ENCODE measurements around the gene ZSWIM5. TPM values are rescaled to one million over a fixed set of nuclear protein-coding genes. Genes with fewer than 3 reads are reported as not detected.

The ZSWIM5 gene
- total RNA-seq, 1 donor from 2014 or later, result 23.6 TPM

DNA sequence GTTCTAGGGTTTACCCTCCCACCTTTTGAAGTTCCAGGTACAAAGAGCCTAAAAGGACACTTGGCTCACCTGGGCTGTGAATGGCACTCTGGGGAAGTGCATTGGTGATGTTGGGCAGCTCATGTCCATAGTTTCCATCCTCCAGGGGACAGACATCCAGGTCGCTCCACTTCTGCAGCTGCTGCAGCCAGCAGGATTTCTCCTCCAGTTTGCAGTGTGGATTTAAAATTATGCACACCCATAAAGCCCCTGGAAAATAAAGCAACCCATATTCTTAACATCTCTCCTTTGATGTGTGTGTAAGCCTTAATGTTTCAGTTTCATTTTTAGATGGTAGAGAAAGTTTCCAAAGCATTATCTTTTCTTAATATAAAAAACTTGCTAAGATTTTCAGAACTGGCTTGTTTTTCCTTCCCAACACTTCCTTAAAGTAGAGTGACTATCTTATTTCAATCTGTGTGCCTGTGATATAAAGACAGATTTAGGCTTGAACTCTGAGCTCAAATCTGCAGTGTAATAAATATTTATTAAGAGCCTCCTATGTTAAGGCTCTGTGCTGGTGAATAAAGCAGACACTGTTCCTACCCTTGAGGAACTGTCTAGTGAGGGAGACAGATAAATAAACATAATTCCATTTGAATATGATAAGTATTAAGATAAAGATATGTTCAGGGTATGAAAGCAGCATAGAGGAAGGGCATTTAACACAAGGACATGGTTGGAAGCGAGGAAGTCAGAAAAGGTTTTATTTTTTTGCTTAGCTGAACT lies 155.2 kb downstream of the ZSWIM5 start:
- Mint-ChIP-seq H3K27me3 (ENCODE audit: unreplicated experiment) (peaks cover 1% of the 10 kb centered on the region), H3K4me3 (ENCODE audit: unreplicated experiment) (no peak overlapping the region), H3K36me3 (ENCODE audit: unreplicated experiment) (no peaks in the 10 kb centered on the region), H3K27ac (ENCODE audit: unreplicated experiment) (no peak overlapping the region), H3K4me1 (ENCODE audit: low read depth, unreplicated experiment) (no peaks in the 10 kb centered on the region), H3K9me3 (ENCODE audit: unreplicated experiment) (no peaks in the 10 kb centered on the region)
- TF ChIP-seq, protein P1, sequence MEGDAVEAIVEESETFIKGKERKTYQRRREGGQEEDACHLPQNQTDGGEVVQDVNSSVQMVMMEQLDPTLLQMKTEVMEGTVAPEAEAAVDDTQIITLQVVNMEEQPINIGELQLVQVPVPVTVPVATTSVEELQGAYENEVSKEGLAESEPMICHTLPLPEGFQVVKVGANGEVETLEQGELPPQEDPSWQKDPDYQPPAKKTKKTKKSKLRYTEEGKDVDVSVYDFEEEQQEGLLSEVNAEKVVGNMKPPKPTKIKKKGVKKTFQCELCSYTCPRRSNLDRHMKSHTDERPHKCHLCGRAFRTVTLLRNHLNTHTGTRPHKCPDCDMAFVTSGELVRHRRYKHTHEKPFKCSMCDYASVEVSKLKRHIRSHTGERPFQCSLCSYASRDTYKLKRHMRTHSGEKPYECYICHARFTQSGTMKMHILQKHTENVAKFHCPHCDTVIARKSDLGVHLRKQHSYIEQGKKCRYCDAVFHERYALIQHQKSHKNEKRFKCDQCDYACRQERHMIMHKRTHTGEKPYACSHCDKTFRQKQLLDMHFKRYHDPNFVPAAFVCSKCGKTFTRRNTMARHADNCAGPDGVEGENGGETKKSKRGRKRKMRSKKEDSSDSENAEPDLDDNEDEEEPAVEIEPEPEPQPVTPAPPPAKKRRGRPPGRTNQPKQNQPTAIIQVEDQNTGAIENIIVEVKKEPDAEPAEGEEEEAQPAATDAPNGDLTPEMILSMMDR (IDR thresholded peaks at IDR 0.05; ENCODE audit: partially characterized antibody, unreplicated experiment), result no peak
- DNase-seq, result no peak

DNA sequence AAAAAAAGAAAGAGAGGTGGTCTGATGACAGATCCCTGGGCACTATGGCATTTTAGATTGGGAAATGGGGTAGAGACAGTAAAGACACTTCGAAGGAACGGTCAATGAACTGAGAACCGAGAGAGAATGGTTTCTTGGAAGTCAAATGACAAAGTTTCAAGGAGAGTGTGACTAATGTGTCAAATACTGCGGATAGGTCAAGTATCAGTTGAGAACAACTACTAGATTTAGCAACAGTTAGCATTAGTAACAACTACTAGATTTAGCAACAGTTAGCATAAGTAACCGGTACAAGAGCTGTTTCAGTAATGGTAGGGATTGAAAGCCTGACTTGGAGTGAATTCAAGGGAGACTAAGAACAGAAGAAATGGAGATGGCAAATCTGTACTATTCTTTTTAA lies 159.4 kb downstream of the ZSWIM5 start:
- H3K4me1 Mint-ChIP-seq (ENCODE audit: low read depth, unreplicated experiment), result no peaks in the 10 kb centered on the region

DNA sequence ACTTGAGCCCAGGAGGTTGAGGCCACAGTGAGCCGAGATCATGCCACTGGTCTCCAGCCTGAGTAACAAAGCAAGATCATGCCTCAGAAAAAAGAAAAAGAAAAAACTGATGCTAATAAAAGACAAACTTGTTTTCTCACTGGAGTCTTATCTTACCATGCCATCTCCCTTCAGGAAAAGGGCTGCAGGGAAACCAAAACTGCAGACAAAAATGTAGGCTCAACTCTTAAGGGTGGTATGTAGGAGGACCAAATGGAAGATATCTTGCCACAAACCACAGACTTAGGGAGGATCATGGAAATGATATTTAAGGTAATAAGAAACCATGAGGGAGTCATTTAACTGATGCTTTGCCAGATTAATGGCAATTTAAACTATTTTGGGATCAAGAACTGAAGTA lies 161.5 kb downstream of the ZSWIM5 start:
- no peak overlapping the region for H3K27ac Mint-ChIP-seq (ENCODE audit: unreplicated experiment)
- no peaks in the 10 kb centered on the region for H3K4me1 Mint-ChIP-seq (ENCODE audit: low read depth, unreplicated experiment)
- no peak for DNase-seq
- H3K4me3 Mint-ChIP-seq (ENCODE audit: unreplicated experiment), result no peak overlapping the region
- H3K27me3 Mint-ChIP-seq (ENCODE audit: unreplicated experiment), result no peaks in the 10 kb centered on the region
- H3K36me3 Mint-ChIP-seq (ENCODE audit: unreplicated experiment), result no peaks in the 10 kb centered on the region
- TF ChIP-seq, protein P1 (IDR thresholded peaks at IDR 0.05; ENCODE audit: partially characterized antibody, unreplicated experiment), result no peak
- peaks cover 2% of the 10 kb centered on the region for H3K9me3 Mint-ChIP-seq (ENCODE audit: unreplicated experiment)

More for the DNA sequence above, 159.4 kb downstream of the ZSWIM5 start:
- H3K27ac Mint-ChIP-seq (ENCODE audit: unreplicated experiment), result no peak overlapping the region
- H3K9me3 Mint-ChIP-seq (ENCODE audit: unreplicated experiment), result peaks cover 2% of the 10 kb centered on the region
- no peak overlapping the region for H3K4me3 Mint-ChIP-seq (ENCODE audit: unreplicated experiment)
- no peak for DNase-seq
- H3K36me3 Mint-ChIP-seq (ENCODE audit: unreplicated experiment), result no peaks in the 10 kb centered on the region
- no peaks in the 10 kb centered on the region for H3K27me3 Mint-ChIP-seq (ENCODE audit: unreplicated experiment)
- TF ChIP-seq, protein P1 (IDR thresholded peaks at IDR 0.05; ENCODE audit: partially characterized antibody, unreplicated experiment), result no peak

DNA sequence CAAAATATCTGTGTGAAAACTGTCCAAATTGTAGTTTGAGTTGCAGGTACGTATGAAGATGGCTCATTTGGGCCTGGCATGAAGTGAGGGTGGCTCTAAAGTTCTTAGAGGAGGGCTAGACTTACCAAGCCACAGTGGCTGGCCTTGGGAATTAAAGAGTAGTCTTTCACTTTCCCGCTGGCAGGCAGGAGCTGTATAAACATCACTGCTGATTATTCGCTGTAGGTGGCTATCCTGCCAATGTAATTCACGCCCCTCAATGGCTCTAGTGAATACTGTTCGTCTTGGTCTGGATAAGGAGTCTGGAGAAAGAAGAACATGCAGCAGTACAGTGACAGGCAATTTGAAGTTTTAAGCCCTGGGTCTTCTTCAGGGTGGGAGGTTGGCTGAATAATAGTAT lies 163.3 kb downstream of the ZSWIM5 start:
- no peak overlapping the region for H3K27ac Mint-ChIP-seq (ENCODE audit: unreplicated experiment)
- DNase-seq, result no peak
- TF ChIP-seq, protein P1 (IDR thresholded peaks at IDR 0.05; ENCODE audit: partially characterized antibody, unreplicated experiment), result no peak
- H3K4me3 Mint-ChIP-seq (ENCODE audit: unreplicated experiment), result no peak overlapping the region
- H3K36me3 Mint-ChIP-seq (ENCODE audit: unreplicated experiment), result no peaks in the 10 kb centered on the region
- H3K4me1 Mint-ChIP-seq (ENCODE audit: low read depth, unreplicated experiment), result no peaks in the 10 kb centered on the region
- peaks cover 2% of the 10 kb centered on the region for H3K27me3 Mint-ChIP-seq (ENCODE audit: unreplicated experiment)
- H3K9me3 Mint-ChIP-seq (ENCODE audit: unreplicated experiment), result peaks cover 2% of the 10 kb centered on the region

DNA sequence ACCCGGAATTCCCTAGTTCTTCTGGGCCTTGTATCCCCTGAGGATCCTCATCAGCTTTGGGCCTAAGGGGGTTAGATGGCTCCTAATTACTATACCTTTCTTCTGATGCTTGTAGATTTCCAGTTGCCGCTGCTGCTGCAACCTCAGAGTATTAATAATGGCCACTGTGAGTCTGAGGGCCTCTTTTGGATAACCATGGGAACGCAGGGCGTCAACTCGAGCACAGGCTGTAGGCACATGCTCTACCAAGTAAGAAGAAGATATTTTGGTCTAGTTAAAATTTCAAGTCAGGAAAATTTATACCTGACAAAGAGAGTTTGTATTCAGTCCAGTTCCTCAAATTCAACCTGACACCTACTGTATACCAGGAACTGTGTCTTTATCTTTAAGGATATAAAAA lies 166.1 kb downstream of the ZSWIM5 start:
- H3K9me3 Mint-ChIP-seq (ENCODE audit: unreplicated experiment), result peaks cover 2% of the 10 kb centered on the region
- DNase-seq, result no peak
- no peak overlapping the region for H3K4me3 Mint-ChIP-seq (ENCODE audit: unreplicated experiment)
- H3K27me3 Mint-ChIP-seq (ENCODE audit: unreplicated experiment), result peaks cover 2% of the 10 kb centered on the region
- TF ChIP-seq, protein P1 (IDR thresholded peaks at IDR 0.05; ENCODE audit: partially characterized antibody, unreplicated experiment), result no peak
- H3K36me3 Mint-ChIP-seq (ENCODE audit: unreplicated experiment), result no peaks in the 10 kb centered on the region
- no peak overlapping the region for H3K27ac Mint-ChIP-seq (ENCODE audit: unreplicated experiment)
- no peaks in the 10 kb centered on the region for H3K4me1 Mint-ChIP-seq (ENCODE audit: low read depth, unreplicated experiment)

All from glutamatergic neuron (in vitro differentiated cells).